Epidermal melanocyte (primary cell): ENCODE results near the gene SBK3.
"Not testable (repeated sequence)": the region's sequence is repeated elsewhere in the genome, so short reads cannot be mapped to it uniquely, and the experiment has no call there.

ENCODE experiments used
- DNase-seq: peaks from one replicate; pipeline ENCODE4 v3.0.0; 2011; ENCODE audit warnings: low spot score; ENCODE audit not compliant: insufficient read length

SBK3 gene

DNA sequence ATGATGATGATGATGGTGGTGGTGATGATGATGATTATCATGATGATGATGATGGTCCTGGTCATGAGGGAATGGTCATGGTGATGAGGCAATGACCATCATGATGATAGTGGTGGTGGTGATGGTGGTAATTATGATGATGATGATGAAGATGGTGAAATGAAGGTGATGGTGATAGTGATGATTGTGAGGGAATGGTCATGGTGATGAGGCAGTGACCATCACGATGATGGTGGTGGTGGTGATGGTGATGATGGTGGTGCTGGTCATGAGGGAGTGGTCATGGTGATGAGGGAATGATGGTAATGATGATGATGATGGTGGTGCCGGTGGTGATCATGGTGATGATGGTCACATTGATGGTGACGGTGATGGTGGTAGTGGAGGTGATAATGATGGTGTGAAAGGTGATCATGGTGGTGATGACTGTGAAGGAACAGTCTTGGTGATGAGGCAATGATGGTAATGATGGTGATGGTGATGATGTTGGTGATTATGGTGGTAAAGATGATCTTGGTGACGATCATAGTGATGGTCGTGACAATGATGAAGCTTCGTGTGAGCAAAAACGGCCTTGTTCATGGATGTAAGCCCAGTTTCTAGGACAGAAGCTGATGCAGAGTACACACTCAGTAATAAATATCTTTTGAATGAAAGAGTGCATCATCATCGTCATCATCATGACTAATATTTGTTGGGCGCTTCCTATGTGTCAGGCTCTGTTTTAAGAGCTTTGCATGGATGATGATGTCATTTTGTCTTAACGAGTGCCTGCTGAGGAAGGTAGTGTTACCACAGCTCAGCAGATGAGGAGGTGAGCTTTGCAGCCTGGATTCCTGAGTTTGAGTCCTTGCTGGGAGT, 25.7 kb downstream of the SBK3 start:
- DNase-seq, result no peak

DNA sequence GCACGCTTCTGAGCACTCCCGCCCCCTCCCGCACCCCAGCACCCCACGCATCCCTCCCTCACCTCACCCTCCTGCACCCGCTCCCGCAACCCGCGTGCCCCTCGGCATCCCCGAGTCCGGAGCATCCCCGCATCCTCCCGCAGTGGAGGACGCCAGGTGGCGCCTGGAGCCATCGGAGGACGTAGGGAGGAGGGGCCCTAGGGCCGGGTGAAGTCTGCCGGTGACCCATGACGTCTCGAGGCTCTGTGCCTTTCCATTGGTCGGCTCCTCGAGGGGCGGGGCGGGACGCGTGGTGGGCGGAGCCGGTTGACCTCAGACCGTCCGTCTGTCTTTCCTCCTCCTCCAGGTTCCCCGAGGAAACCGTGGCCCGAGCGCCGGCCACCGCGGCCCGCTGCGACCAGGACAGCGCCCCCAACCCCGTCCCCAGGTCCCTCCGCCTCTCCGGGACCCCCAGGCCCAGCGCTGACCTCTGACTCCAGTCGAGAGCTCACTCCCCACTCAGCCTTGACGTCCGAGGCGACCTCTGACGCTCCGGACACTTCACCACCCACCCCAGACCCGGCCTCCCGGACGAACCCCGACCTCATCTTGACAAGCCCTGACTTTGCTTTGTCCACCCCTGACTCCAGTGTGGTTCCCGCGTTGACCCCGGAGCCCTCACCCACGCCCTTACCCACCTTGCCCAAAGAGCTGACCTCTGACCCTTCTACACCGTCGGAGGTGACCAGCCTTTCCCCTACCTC, 28.3 kb downstream of the SBK3 start:
- DNase-seq, result peak; percentile 100

DNA sequence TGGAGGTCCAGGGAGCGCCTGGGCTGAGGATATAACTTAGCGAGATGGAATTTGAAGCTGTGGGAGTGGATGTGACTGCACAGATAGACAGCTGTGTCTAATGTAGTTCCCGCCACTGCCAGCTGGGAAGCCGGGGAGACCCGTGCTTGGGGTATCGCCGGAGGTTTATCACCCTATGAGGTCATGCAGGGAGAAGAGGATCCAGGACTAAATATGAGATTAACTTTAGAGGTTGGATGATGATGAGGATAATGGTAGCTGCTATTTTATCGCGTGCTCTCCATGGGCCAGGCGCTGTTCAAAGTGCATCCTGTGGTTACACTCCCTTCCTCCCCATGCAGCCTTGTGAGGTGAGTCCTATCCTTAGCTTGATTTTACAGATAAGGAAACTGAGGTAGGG, 37.2 kb downstream of the SBK3 start:
- no peak for DNase-seq

DNA sequence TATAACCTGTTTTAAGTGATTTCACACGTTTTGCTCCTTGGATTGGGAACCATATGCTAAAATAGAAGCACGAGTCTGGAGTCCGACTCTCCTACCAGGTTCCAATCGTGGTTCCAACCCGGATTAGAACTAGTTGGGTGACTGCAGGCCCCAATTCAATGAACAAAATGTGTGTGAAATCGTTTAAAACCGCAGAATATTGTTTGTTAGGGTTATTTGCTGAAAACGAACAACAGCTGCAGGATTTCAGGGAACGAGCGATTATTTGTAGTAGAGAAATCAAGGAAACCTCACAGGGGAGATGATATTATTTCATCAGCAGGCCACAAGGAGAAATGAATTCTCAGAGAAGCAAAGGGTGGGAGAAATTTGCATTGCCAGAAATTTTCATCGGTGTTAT, 40.4 kb downstream of the SBK3 start:
- no peak for DNase-seq

DNA sequence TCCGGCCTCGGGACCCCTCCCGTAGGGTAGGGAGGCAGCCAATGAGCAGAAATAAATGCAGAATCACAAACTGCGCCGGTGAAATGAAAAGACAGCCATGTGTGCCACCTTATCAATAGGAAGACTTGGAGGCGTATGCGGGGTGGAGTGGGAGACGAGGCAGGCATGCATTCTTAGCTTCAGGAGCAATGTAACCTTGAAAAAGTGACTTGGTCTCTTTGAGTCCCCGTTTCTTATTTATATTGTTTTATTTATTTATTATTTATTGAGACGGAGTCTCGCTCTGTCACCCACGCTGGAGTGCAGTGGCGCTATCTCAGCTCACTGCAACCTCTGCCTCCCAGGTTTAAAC, 41.1 kb downstream of the SBK3 start:
- DNase-seq, result no peak

DNA sequence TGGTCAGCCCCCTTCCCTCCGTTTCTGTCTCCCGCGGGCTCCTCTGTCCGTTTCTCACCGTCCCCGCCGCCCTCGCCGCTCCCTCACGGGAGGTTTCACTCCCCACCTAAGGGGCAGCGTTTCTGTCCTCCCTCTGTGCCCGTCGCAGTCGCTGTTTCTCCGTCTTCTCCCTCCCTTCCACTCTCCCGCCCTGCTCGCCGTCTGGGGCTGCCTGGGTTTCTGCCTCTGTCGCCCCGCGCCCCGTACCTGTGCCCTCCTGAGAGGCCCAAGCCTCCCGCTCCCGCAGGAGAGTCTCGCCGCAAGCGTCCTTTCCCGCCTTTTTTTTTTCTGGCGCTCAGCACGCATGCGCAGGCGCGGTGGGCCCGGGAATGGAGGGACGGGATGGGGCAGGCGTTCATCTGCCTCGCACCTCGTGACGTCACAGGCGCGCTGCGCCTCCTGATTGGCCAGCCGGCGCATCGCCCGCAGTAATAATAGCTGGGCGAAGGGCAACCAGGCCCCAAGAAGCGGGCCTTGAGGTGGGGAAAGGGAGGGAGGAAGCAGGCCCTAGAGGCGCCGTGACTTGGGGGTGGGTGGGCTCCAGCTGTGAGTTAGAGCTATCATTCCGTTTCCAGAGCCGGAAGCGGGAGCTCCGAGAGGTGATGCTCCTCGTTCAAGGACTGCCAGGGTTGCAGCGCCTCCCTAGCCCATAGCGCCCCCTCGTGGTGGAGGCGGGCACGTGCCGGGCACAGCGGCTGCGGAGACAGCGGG, 41.7 kb downstream of the SBK3 start:
- DNase-seq, result peak; percentile 97

DNA sequence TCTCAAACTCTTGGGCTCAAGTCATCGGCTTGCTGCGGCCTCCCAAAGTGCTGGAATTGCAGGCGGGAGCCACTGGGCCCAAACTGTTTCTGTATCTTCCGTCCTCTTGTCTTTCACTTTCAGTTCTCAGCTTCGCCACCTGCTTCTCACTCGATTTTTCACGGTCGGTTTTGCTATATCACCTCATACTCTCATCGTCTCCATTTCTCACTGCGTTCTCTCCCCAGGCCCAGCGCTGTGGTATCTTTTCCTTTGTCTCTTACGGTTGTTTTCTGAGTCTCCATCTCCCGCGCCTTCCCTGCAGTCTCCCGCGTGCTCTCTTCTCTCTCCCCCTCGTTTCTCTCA, 42.2 kb downstream of the SBK3 start:
- no peak for DNase-seq

DNA sequence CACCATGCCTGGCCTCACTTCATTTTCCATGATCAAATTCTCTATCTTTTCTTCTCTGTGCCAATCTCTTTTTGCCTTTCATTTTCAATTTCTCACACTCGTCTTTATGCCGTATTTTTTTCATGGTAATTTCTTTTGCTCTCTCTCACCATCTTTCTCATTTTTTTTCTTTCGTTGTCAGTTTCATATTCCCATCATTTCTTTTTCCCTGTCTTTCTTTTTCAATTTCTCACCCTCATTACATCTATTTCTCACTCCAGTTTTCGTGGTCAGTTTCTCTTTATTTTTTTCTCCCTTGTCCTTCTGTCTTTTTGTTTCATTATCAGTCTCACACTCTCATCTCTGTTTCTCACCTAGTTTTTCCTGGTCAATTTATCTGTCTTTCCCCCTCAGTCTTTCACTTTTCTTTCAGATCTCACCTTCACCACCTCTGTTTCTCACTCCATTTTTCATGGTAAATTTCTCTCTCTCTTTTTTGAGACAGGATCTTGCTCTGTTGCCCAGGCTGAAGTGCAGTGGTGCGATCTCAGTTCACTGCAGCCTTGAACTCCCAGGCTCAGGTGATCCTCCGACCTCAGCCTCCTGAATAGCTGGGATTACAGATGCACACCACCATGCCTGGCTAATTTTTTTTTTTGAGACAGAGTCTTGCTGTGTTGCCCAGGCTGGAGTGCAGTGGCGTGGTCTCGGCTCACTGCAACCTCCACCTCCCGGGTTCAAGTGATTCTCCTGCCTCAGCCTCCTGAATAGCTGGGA, 43.0 kb downstream of the SBK3 start:
- DNase-seq, result no peak

DNA sequence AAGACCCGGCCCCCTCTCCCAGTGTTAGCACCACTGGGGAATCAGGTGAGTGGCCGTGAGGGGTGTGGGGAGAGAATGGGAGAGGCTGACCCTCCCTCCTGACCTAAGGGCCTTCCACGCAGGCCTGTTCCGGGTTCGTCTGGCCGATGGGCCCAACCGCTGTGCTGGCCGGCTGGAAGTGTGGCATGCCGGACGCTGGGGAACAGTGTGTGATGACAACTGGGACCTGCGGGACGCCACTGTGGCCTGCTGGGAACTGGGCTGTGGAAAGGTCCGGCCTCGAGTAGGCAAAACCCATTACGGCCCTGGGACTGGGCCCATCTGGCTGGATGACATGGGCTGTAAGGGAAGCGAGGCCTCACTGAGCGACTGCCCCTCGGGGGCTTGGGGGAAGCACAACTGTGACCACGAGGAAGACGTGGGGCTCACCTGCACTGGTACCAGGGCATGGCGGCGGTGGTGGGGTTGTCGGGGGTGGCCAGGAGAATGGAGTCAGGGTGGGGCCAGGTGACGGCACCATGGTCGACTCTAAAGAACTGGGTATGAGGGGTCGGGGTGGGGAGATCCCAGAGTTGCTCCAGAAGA, 44.9 kb downstream of the SBK3 start:
- no peak for DNase-seq

DNA sequence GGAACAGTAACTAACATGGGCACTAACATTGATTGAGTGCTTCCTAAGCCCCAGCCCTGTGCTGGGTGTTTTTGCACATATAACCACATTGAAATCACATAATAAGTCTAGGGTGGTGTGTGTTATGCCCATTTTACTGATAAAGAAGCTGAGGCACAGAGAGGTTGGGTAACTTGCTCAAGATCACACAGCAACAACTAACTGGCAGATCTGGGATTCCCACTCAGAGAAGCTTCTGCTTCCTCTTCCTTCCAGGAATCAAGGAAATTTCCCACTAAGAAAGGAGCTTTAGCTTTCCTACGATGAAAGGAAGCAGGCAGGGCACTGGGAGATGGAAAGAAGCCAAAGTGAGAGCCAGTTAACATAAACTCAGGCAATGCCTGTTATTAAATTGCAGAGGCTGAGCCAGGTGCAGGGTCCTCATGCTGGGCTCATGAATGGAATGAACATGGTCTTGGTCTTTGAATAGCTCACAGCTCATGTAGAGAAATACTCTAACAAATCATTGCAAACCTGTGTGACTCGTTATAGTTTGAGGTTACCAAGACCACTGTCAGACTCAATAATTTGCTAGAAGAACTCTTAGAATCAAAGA, 47.0 kb downstream of the SBK3 start:
- no peak for DNase-seq

DNA sequence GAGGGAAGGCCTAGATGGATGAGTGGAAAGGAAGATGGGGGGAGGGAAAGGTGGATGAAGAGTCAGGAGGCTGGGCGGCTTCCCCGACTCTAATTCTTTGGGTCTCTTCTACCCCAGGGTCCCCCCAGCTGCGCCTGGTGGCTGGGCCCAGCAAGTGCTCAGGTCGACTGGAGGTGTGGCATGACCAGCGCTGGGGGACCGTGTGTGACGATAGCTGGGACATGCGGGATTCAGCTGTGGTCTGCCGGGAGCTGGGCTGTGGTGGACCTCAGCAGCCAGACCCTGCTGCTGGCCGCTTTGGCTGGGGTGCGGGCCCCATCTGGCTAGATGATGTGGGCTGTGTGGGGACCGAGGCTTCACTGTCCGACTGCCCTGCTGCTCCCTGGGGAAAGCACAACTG, 47.6 kb downstream of the SBK3 start:
- DNase-seq, result no peak

DNA sequence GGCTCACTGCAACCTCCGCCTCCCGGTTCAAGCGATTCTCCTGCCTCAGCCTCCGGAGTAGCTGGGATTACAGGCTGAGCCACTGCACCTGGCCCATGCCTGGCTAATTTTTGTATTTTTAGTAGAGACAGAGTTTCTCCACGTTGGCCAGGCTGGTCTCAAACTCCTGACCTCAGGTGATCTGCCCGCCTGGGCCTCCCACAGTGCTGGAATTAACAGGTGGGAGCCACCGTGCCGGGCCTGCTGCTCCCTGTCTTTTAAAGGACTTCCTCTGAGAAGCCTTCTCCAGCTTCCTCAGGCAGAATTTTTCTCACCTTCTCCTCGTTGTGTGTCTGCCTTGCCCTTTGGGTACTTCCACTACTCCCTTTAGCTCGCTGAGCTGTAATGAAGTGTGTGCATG, 48.5 kb downstream of the SBK3 start:
- not testable (repeated sequence) for DNase-seq

DNA sequence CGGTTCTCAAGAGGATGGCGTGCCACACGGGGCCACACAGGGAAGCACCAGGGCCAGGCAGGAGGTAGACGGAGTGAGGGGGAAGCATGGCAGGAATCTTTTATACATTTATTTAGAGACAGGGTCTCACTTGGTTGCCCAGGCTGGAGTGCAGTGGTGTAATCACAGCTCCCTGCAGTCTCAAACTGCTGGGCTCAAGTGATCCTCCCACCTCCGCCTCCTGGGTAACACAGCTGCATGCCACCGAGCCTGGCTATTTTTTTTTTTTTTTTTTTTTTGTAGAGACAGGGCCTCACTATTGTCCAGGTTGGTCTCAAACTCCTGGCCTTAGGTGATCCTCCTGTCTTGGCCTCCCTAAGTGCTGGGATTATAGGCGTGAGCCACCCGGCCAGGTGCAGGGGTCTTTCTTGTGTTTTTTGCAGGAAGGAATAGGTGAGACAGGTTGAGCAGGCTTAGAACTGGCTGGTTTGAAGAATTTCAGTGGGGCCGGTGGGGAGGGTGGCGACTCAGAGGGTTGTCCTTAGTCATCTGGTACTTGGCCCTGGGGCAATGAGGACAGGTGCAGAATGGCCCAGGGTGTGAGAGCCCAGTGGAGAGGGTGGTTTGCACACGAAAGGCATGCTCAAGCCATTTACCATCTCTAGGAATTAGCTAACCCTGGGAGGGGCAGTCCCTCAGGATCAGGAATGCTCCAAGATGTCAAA, 49.5 kb downstream of the SBK3 start:
- DNase-seq, result no peak

DNA sequence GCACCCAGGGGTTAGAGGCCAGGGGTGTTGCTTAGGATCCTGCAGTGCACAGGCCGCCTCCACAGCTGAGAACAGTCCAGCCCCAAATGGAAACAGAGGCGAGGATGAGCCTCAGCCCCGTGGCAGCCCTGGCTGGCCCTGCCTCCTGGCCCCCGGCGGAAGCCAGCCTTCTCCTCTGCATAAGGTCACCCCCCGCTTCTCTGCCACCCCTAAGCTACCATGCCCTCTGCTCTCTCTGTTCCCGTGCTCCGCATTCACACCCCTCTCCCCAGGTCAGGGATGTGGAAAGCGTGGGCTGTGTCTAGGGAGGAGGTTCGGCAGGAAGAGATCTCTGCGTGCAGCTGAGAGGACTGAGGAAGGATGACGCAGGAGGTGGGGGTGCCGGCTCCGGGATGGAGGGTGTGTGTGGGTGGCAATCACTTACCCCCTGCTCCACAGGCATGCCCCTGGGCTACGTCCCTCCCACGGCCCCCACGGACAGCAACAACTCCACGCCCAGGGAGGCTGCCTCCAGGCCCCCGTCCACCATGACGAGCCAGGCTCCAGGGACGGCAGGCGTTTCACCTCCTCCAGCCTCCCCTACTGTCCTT, 51.1 kb downstream of the SBK3 start:
- DNase-seq, result no peak

DNA sequence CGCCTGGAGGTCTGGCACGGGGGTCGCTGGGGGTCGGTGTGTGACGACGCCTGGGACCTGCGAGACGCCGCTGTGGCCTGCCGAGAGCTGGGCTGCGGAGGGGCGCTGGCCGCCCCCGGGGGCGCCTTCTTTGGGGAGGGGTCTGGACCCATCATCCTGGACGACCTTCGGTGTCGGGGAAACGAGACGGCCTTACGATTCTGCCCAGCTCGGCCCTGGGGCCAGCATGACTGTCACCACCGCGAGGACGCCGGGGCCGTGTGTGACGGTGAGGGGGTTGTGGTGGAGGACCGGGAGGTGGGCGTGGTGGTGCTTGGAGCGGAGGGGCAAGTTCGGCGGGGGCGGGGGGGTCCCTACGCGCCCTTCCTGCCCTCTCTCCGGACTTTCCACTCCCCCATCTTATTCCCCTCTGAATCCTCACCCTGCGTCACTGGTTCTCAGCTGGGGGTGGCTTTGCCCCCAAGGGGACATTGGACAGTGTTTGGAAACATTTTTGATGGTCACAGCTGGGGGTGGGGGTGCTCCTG, 51.6 kb downstream of the SBK3 start:
- no peak for DNase-seq

DNA sequence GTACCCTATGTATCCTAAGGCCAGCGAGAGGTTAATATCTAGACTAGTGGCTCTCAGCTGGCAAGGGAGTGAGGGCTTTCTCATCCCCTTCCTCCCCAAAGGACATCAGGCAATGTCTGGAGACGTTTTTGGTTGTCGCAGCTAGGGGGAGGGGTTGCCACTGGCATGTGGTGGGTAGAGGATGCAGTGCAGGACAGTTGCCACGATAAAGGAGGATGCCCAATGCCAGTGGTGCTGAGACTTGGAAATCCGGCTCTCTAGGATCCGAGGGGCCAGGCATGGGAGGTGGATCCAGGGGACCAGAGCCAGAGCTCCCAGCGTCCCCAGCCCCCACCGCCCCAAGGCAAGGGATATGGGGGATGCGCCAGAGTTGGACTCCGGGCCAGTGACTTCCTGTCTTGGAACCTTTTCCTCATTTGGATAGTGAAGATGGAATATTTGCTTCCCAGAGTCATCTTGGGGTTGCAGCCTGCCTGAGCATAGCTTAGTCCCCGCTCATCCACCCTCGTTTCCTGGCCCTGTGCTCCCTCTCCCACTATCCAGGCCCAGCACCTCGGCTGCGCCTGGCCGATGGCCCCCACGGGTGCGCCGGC, 52.2 kb downstream of the SBK3 start:
- DNase-seq, result no peak

DNA sequence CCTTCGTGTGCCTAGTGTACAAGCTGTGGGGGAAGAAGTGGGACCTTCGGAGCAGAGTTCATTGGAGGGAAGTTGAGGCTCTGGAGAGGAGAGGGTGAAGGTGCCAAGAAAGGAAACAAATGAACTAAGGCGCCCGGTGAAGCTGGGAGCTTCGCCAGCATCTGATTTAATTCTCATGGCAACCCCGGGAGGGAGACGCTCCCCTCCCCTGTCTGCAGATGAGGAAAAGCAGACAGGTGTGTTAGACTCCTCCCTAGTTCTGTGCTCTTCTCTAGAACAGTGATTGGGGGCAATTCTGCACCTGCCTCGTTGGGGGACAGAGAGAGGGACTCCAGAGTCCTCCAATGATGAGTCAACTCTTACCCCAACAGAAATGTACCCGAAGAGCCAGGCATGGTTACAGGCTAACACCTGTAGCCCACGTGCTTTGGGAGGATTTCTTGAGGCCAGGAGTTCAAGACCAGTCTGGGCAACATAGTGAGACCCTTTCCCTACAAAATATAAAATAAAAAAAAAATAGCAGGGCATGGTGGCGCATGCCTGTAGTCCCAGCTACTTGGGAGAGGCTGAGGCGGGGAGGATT, 52.9 kb downstream of the SBK3 start:
- DNase-seq, result no peak

DNA sequence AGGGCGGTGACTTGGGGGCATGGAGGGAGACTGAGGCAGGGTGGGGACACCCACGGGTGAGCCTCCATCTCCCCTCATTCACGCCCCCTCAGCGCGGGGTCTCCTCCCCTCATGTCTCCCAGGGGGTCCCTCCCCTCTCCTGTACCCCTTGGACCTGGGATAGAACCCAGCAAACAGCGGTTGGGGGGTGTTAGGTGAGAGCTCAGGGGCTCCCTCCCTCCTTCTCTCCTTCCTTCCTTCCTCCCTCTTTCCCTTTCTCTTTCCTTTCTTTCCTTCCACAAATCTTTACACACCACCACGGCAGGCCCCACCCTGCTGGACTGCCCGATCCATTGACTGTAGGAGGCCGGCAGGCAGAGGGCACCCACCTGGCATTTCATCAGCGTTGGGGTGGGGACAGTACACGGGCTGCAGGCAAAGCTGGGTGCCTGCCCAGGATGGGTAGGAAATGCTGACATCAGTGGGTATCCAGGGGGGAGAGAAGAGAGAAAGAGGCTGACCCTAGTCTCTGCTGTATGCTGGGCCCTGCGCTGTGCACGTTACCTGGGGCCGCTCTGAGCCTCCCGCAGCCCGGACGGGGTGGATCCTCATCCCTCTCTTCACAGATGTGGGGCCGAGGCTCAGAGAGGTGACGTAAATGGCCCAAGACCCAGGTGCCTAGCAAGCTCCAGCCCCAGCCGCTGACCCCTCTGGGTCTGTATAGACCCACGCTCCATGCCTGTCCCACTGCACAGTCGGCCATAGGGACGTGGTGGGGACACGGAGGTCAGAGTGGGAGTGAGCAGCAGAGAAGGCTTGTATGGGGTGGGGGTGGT, 53.6 kb downstream of the SBK3 start:
- no peak for DNase-seq
